Kidney tubule cell (primary cell): ENCODE data around the gene GPR157.
A peak's percentile ranks its signal among the peaks of the same experiment; 100 is the strongest.
"Not testable (repeated sequence)": the region's sequence is repeated elsewhere in the genome, so short reads cannot be mapped to it uniquely, and the experiment has no call there.

Experiments
- DNase-seq: peaks from one replicate; pipeline ENCODE4 v3.0.0-alpha.2; 2018; ENCODE audit warnings: low spot score

Gene GPR157

DNA sequence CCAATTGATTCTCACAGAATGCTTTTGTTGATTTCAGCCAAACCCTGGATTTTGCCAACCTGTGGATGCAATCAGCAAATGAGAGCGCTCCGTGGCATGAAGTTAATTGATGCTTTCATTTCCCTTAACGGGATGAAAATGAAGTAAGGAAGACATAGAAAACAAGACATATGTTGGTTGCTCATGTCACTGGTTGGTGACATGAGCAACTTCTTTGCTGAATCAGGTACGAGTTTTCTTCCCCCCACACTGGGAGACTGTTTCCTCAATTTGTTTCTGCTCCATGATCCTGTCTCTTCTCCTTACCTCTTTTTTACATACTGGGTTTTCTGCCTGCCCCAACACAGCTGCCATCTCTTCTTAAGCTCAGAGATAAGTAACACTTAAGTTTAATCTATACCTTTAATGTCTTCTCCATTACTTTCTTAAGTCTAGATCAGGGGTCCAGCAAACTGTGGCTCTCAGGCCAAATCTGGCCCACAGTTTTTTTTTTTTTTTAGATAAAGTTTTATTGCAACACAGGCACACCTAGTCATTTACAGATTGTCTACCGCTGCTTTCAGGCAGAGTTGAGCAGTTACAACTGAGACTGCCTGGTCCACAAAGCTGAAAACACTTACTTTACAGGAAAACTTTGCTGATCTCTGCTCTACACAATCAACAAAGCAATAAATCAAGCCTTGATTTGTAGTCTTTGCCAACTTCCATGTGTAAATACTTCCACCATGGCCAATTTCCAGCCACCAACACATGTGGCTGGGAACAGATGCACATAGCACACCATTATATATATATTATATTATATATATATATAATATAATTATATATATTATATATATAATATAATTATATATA is 13.3 kb downstream of the GPR157 start:
- no peak for DNase-seq

DNA sequence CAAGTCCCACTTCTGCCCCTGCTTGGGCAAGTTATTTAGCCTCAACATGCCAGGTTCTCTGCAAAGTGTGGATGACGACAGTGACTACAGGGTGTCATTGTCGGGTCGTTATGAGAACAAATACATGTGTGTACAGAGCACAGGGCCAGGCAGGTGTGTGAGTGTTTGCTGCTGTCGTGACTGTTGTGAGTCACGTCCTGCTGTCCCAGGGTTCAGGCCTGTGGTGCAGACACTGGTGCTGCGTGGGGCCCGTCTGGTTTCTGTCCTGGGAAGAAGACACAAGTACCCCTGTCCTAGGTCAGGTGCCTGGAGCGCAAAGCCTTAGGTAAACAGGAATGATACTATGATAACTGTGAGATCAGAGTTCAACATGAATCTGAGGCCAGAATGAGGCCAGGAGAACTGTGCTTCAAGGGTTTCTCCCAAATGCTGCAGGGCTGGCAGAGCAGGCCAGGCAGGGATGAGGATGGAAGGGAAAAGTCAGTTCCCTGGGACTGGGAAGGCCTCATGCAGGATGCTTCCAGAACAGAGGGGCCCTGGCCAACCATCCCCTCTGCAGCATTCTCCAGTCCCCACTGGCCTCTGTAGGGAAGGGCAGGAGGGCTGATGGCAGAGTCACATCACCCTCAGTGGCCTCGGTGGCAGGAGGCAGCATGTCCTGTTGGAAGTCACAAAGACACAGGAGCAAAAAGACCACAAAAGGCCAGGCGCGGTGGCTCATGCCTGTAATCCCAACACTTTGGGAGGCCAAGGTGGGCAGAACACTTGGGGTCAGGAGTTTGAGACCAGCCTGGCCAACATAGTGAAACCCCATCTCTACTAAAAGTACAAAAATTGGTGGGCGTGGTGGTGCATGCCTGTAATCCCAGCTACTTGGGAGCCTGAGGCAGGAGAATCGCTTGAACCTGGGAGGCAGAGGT is 15.7 kb downstream of the GPR157 start:
- DNase-seq, result peak; percentile 55

DNA sequence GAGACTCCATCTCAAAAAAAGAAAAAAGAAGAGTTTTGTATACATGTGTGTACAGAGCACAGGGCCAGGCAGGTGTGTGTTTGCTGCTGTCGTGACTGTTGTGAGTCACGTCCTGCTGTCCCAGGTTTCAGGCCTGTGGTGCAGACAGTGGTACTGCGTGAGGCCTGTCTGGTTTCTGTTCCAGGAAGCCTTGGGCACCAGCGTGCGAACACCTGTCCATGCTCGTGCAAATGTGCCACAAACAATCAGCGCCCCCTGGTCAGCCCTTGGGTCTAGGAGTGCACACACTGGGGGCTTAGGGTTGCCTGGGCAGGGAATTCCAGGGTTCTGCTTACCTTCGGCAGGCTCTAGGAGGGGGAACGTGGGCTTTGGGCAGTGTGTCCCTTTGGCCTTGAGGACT is 16.9 kb downstream of the GPR157 start:
- peak; percentile 42 for DNase-seq

DNA sequence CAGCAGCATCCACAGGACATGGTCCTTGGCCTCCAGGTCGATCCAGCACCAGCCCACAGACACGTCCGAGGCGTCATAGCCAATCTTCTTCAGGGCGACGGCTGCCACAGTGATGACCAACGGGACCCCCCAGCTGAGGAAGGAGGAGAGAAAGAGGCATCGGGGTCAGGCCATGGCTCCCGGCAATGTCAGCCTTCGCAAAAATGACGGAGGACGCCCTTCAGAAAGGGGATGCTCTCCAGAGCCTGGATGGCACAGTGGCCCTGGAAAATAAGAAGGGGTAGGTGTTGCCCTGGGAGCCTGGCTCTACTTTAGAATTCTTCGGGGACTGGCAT is 17.6 kb downstream of the GPR157 start:
- DNase-seq, result no peak

DNA sequence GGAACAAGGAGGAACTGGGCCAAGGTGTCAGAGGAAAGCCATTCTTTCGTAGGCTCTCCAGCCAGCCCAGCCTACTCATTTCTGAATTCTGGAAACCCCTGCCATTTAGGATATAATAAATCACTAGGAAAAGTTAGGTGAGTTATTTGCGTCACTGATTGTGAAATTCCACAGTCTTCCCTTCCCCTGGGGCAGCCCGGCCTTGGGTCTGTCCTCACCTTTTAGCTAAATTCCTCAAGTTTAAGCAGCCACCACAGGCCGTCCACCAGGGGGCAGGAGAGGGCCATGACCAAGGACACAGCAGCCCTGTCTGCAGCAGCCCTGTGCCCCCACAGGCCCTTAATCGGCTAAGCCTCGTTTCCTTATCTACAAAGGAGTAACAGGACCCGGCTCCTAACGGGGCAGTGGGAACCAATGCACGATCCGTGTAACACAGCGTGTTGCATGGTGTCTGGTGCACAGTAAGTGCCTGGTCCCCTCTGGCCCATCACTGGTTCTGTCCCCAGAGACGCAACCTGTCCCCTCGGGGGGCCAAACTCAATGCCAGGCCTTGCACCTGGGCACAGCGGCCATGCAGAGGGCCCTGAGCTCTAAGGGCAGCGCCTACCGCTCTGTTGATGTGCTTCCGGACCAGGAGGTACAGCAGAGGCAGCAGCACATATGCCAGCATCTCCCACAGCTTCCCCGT is 18.1 kb downstream of the GPR157 start:
- peak; percentile 97 for DNase-seq

DNA sequence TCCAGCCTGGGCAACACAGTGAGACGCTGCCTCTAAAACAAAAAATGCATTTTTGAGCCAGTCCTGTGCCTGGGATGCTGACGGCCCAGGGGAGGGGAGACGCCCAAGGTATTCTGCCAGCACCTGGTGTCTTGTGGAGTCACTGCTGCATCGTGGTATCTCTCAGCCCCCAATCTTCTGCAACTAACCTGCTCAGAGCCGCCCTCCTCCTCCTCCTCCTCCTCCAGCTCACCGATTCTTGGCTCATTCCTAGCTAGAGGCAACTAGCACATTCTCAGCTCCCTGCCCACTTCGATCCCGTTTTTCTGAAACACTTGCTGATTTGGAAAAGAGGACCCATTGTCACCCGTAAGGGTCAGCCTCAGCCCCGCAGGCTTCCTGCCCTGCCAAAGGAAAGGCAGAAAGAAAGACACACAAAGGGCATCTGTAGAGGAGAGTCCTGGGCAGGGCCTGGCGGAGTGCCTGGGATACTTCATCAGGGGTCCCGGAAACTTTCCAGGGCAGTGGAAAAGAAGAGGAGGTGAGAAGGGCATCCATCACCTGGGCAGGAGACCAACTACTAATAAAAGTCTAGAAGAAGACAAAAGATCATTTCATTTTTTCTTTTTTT is 20.7 kb downstream of the GPR157 start:
- no peak for DNase-seq

DNA sequence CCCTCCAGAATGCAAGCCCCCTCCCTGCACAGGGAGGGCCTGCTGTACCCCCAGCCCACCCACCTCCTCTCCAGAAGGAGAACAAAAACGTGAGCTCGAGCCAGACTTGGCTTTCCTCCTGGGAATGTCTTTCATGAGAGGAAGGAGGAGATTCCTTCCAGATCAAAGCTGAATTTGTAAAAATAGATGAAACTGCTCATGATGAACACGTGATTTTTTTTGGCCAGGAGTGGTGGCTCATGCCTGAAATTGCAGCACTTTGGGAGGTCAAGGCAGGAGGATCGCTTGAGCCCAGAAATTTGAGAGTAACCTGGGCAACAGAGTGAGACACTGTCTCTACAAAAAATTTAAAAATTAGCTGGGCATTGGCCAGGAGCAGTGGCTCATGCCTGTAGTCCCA is 21.8 kb downstream of the GPR157 start:
- DNase-seq, result no peak

DNA sequence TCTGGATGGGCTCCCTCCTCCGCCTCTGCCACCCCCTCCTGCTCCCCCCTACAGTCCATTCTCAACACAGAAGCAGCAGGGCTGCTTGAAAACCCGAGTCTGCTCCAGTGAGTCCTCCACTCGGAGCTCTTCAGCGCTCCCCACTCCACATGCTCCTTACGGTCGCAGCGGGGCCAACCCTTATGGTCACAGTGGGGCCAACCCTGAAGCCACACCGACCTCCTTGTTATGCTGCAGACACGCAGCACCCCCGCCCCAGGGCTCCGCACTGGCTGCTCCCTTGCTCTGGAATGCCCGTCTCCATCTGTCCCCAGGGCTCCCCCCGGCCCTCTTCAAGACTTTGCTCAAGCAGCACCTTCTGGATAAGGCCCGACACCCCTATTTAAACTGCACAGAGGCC is 22.6 kb downstream of the GPR157 start:
- DNase-seq, result no peak

DNA sequence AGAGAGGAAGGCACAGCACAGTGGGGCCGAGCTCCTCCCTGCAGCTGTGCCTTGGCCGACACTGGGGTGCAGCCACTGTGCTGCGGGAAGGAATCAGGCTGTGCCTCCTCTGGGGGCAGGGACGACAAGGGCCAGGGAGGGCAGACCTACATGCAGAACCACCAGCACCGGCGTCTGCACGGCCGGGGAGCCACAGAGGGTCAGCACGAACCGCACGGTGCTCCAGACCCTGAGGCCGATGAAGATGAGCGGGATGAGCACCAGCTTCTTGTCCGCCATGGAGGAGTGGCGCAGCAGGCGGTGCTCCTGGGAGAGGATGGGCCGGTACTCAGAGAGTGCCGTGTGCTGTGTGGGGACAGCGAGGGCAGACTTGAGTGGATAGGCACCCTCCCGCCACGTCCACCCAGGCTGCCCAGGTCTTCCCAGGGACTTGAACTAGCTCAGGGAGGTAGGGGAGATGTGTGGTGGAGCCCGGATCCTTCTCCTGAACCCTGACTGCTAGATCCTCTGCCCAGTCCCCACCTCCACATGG is 23.5 kb downstream of the GPR157 start:
- no peak for DNase-seq

DNA sequence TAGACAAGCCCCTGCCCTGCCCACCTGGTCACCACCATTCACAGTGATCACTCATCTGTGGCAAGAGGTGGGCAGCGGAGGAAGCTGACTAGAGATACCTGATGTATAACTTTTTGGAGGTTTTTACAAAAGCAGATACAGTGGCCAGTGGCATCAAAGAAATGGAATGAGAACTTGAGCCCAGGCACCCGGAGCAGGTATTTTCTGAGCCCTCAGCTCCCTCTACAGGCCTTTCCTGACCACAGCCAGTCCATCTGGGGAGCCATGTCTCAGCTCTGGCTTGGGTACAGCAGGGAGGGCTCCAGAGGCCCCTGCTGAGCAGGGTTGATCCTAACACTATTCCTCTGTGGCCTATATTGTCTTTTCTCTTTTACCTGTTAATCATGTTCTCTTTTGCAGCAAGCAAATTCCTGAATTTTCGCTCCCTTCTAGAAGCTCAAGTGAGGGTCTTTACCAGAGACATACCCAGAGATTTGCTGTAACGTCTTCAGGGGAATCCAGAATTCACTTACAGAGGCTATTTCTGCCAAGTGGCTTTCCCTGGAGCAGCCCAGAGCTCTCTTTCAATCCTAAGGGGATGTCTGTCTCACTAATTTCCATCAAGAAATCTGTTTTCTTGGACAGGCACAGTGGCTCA is 27.3 kb downstream of the GPR157 start:
- DNase-seq, result peak; percentile 61

DNA sequence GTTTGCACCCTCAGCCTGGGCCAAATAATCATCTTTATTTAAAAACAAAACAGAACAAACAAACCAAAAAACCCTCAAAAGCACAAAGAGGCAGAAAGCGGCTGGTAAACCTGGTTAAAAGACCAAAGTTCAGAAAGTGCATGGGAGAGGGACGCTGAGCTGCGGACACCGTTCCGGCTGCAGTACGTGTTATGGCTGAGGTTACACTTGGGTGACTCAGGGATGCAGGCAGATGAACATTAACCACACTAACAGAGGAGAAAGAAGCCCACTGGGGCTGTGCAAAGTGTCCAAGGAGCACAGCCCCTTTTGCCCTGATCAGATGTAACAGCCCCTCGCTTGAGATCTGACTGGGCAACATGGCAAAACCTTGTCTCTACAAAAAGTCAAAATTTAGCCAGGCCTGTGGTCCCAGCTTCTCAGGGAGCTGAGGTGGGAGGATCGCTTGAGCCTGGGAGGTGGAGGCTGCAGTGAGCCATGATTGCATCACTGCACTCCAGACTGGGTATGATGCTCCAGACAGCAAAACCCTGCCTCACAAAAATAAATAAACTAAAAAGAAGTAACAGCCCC is 28.3 kb downstream of the GPR157 start:
- DNase-seq, result peak; percentile 57

DNA sequence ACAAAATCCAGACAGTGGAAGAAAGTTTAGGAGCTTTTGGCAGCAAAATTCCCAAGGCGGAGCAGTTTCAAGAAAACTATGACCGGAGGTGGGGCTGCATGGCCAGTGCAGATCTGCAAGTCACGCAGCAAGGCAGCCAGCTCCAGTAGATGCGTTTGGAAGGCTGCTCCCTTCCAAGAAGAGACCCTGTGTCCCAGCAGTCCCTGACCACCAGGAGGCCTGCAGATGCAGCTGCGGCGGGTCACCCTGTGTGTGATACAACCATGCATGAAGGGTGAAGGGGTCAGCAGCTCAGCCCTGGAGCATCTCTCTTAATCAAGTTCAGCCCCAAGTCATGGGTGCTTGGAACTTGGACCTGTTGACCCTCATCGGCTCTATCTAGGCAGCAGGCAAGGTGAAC is 29.3 kb downstream of the GPR157 start:
- DNase-seq, result no peak

DNA sequence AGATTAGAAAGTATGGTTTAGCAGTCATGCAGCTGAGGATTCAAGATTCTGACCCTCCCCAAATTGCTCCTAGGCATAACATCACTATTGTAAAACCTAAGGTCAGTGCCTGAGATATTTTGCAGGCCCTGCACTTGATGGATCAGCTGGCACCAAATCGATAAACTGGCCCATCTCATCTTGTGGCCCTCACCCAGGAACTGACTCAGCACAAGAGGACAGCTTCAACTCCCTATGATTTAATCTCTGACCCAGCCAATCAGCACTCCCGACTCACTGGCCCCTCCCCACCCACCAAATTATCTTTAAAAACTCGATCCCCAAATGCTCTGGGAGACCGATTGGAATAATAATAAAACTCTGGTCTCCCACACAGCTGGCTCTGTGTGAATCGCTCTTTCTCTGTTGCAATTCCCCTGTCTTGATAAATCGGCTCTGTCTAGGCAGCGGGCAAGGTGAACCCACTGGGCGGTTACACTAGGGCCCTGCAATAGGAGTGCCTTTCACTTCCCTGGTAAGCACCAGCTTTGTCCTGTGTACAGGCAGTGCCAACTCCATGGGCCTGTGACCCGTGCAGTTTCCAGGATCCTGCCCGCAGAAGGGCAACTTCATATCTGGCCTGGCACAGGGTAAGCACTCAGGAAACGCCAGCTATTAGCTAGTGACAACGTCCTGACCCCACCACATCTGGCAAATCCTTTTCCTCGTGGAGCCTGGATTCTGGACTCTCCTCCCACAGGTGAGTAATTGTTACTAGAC is 30.8 kb downstream of the GPR157 start:
- no peak for DNase-seq

DNA sequence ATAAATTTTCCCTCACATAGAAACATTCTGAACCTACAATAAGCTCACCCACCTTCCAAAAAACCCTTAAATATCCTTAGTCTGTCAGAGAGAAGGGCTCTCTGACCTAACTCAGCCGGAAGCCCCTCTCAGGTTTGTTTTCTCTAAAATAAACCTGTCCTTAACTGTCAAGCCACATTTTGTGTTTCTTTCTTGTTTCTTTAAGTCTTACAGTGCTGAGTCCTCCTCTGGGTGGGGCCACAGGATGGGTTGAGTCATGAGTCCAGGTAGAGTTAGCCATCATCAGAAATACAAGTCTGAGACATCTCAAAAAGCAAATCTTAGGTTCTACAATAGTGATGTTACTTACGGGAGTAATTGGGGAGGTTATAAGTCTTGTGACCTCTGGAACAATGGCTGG is 33.1 kb downstream of the GPR157 start:
- no peak for DNase-seq

DNA sequence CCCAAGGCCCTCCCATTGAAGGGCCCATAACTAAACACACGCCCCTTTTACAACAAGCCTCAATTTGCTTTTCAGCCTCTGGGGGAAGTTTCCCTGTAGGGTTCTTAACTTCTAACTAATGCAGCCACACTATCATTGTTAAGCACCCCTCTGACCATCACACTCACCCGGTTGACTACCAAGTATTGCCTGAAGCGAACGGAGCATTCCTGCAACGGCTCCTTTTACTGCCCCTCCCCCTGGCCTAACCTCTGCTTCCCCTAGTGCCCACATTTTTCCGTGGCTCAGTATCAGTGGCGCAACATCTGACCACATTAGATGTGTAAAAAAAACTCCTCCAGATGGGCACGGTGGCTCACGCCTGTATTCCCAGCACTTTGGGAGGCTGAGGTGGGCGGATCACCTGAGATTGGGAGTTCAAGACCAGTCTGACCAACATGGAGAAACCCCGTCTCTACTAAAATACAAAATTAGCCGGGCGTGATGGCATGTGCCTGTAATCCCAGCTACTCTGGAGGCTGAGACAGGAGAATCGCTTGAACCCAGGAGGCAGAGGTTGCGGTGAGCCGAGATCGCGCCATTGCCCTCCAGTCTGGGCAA is 34.8 kb downstream of the GPR157 start:
- not testable (repeated sequence) for DNase-seq

DNA sequence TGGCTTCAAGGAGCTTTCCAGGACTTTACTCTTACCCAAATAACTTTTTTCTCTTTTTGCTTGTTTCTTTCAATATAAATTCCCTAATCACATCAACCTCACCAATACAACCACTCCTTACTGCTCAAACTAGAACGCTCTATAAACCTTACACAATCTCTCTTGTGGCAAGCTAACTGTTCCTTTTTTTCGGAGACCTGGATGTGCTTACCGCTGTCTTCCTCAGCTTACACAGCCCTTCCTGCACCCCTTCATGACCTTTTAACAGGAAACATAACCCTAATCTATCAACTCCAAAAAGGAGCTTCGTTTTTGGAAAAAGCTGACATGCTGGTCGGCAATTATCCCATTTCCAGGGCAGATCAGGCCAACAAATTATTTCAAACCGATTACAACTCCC is 35.3 kb downstream of the GPR157 start:
- no peak for DNase-seq

DNA sequence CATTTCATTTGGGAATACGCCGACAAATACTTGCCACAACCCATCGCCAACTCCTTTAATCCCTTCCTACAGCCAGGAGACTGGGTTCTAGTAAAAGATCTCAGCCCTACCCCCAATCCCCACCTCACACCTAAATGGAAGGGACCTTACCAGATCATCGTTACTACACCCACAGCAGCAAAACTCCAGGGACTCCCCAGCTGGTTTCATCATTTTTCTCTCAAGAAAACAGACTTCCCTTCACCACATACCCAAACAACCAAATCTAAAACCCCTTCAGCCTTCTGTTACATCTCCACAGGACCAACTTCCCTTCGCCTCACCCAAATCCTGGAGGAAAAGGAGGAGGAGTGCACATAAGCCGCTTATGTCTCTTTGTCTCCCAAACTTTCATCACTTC is 35.8 kb downstream of the GPR157 start:
- DNase-seq, result no peak

DNA sequence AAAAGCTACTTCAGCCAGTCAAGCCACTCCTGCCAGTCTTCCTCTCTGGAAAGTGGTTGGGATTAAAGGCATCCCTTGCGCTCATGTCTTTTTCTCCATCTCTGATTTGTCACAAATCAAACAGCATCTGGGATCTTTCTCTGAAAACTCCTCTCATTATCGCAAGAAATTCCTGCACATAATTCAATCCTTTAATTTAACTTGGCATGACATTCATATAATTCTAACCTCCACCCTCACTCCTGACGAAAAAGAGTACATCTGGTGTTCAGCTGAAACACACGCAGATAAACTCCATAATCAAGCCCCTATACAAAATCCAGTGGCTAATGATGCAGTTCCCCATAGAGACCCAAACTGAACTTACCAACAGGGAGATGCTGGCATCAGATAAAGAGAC is 40.1 kb downstream of the GPR157 start:
- no peak for DNase-seq

DNA sequence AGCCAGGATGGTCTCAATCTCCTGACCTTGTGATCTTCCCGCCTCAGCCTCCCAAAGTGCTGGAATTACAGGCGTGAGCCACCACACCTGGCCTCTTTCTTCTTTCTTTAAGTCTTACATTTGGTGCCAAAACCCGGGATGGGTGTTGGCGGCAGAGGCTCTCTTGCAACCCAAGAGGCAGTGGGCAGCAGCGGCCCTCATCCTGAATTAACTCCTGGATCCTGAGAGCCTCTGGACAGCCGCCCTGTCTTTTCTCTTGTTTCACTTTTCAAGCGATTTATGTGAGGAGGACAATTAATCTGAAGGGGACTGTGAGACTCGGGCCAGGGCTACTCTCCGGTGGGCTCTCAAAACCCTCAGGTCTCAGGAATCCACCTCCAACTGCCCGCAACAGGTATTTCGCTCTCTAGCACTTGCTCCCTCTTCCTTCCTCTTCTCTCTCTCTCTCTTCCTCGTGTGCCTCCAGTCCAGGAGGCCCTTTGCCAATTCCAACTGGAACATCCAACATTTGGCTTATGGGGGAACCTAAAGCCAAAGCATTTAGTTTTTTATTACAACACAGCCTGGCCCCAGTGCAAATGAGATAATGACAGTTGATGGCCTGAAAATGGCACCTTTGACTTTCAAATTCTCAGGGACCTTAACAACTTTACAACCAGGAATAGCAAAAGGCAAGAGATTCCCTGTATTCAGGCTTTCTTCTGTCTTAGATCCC is 41.3 kb downstream of the GPR157 start:
- DNase-seq, result no peak
